Peyer's patch (tissue), 4 donors: ENCODE data around the gene MRPL10. TPM values are rescaled to one million over a fixed set of nuclear protein-coding genes. Genes with fewer than 3 reads are reported as not detected.

ENCODE experiments used
- DNase-seq, 3 donors: peaks; one replicate each; pipeline ENCODE4 v3.0.0-alpha.2; 2017 to 2019
- H3K27ac ChIP-seq, 4 donors: fragments of 200-600 bp; sonication (generic); one replicate each; pipeline ENCODE4 v1.5.1; 2016 to 2019
- H3K27me3 ChIP-seq, 2 donors: fragments of 200-600 bp; sonication (generic); one replicate each; pipeline ENCODE4 v1.5.1; 2019
- H3K36me3 ChIP-seq, 3 donors: fragments of 200-600 bp; sonication (generic); one replicate each; pipeline ENCODE4 v1.5.1; 2016 to 2019
- H3K4me1 ChIP-seq, 4 donors: fragments of 200-600 bp; sonication (generic); one replicate each; pipeline ENCODE4 v1.5.1; 2016 to 2019
- H3K4me3 ChIP-seq, 4 donors: fragments of 200-600 bp; sonication (generic); 1 replicate in 3 of 4; 2 replicates in 1 of 4; pipeline ENCODE4 v1.5.1; 2016 to 2019; ENCODE audit warnings: mild to moderate bottlenecking in 1 of 4
- H3K9me3 ChIP-seq, 4 donors: fragments of 200-600 bp; sonication (generic); one replicate each; pipeline ENCODE4 v1.5.1; 2016 to 2019; ENCODE audit warnings: mild to moderate bottlenecking in 1 of 4
- POLR2A ChIP-seq, 2 donors: fragments of 450-650 bp; IDR thresholded peaks; one replicate each; pipeline ENCODE4 v1.5.1; 2017; ENCODE audit warnings: antibody characterized with exemption in 2 of 2, mild to moderate bottlenecking in 2 of 2, moderate library complexity in 2 of 2
- total RNA-seq, 4 donors: library from RNA; depleted of rRNA; stranded (reverse); fragments of >200 nt; gene quantifications; one replicate each; pipeline ENCODE4 v1.1.0, GENCODE V29; 2016
- TF ChIP-seq, protein P1 (sequence below), 6 experiments: fragments of 450-650 bp in 4 of 6; fragments of 200-600 bp in 2 of 6; sonication (generic) in 1 of 6; IDR thresholded peaks; one replicate each; pipeline ENCODE4 v1.5.1; 2017 to 2019; ENCODE audit warnings: antibody characterized with exemption in 6 of 6, mild to moderate bottlenecking in 3 of 6, moderate library complexity in 1 of 6

The MRPL10 gene
- total RNA-seq, 4 donors from 2014 or later: 30.5 to 50.4 (median 34.8) TPM

DNA sequence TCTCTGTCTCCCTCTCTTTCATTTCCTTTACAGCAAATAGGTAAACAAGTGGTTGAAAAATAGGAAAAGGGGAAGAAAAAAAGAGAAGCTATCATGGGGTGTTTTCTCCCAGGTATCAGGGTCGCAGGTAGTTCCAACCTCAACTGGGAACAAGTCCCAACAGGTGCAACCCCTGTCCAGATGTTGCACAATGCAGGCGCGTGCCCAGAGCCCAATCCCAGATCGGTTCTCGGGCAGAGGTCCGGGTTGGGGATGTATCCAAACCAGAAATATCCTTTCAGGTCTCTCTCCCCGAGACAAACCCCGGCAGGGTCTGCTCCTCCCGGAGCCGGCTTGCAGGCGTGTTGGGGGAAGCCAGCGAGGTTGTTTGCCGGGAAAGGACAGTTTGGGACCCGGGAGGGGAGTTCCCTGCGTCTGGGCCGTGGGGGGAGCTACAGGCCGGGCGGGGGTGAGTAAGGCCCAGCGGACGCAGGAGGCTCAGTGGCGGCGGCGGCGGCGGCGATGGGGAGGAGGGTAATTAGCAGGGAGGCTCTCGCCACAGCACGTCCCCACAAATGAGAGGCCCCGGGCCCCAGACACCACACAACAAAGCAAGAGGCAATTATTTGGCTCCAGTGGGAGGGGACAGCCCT, 40.8 kb upstream of the MRPL10 start:
- TF ChIP-seq, protein P1, sequence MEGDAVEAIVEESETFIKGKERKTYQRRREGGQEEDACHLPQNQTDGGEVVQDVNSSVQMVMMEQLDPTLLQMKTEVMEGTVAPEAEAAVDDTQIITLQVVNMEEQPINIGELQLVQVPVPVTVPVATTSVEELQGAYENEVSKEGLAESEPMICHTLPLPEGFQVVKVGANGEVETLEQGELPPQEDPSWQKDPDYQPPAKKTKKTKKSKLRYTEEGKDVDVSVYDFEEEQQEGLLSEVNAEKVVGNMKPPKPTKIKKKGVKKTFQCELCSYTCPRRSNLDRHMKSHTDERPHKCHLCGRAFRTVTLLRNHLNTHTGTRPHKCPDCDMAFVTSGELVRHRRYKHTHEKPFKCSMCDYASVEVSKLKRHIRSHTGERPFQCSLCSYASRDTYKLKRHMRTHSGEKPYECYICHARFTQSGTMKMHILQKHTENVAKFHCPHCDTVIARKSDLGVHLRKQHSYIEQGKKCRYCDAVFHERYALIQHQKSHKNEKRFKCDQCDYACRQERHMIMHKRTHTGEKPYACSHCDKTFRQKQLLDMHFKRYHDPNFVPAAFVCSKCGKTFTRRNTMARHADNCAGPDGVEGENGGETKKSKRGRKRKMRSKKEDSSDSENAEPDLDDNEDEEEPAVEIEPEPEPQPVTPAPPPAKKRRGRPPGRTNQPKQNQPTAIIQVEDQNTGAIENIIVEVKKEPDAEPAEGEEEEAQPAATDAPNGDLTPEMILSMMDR (IDR thresholded peaks at IDR 0.05): no peak
- no peak for TF ChIP-seq POLR2A (IDR thresholded peaks at IDR 0.05)
- Histone ChIP-seq H3K4me1 (peaks cover 0 to 7% (median 3%) of the 10 kb centered on the region in 4 donors), H3K9me3 (no peaks in the 10 kb centered on the region), H3K27me3 (no peaks in the 10 kb centered on the region), H3K27ac (no peak overlapping the region), H3K36me3 (no peaks in the 10 kb centered on the region), H3K4me3 (peak overlapping the region in 1 of 4 donors; percentile 2)
- no peak for DNase-seq

DNA sequence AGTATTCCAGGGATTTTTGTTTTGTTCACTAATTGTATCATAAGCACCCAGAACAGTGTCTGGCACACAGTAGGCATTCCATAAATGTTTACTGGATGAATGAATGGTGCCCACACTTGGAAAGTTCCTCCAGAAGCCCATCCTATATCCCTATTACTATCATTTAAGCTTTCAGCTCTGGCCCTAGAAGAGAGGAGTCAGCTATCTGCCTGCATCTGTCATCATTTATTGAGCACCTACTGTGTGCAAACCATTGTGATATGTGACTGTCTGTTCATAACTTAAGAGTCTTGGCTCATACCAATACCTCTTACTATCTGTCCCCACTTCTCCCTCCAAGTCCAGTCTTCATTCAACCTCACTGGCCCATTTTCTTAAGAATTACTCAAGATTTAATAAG, 39.7 kb upstream of the MRPL10 start:
- Histone ChIP-seq H3K4me1 (peaks cover 0 to 7% (median 3%) of the 10 kb centered on the region in 4 donors), H3K9me3 (no peaks in the 10 kb centered on the region), H3K36me3 (no peaks in the 10 kb centered on the region), H3K4me3 (no peak overlapping the region), H3K27ac (no peak overlapping the region), H3K27me3 (no peaks in the 10 kb centered on the region)
- TF ChIP-seq, protein P1 (IDR thresholded peaks at IDR 0.05): no peak
- TF ChIP-seq POLR2A (IDR thresholded peaks at IDR 0.05): no peak
- no peak for DNase-seq

DNA sequence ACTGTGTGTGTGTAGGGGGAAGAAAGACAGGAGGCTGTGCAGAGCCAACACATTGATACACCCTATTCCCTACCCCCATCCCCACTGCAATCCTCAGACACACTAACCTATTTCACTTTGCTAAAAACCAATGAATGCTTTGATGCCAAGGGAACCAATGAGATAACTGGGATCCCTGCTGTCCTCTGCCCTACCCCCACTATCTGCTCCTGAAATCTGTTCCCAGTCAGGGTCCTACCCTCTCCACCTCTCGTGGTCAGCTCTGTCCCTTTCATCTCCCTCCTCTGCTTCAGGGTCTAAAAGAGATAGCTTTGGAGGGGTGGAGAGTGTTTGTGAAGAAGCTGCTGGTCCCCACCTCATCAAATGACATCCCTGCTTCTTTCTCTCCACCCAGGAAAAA, 38.7 kb upstream of the MRPL10 start:
- Histone ChIP-seq H3K27ac (no peak overlapping the region), H3K9me3 (no peaks in the 10 kb centered on the region), H3K36me3 (no peaks in the 10 kb centered on the region), H3K4me1 (peaks cover 0 to 7% (median 3%) of the 10 kb centered on the region in 4 donors), H3K4me3 (no peak overlapping the region), H3K27me3 (no peaks in the 10 kb centered on the region)
- TF ChIP-seq, protein P1 (IDR thresholded peaks at IDR 0.05): no peak
- TF ChIP-seq POLR2A (IDR thresholded peaks at IDR 0.05): no peak
- DNase-seq: no peak

DNA sequence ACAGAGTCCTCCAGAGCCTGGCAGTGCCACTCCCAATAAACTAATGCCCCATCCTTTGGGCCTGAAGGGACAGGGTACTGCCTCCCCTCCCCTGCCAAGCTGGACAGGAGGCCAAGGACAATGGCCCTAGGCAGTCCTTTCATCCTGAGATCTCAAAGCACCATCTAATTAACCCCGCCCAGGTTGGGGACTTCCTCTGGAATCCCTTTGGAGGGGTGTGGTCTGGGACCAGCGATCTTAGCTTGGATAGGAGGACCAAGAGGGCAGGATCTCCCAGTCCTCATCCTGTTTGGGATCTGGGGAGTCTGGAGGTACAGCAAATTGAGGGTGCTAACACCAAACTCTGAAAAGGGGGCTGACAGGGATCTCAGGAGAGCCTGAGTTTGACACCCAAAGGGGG, 37.8 kb upstream of the MRPL10 start:
- Histone ChIP-seq H3K36me3 (no peaks in the 10 kb centered on the region), H3K27ac (no peak overlapping the region), H3K27me3 (no peaks in the 10 kb centered on the region), H3K9me3 (no peaks in the 10 kb centered on the region), H3K4me1 (peaks cover 0 to 10% (median 6%) of the 10 kb centered on the region in 4 donors), H3K4me3 (no peak overlapping the region)
- DNase-seq: no peak
- no peak for TF ChIP-seq POLR2A (IDR thresholded peaks at IDR 0.05)
- TF ChIP-seq, protein P1 (IDR thresholded peaks at IDR 0.05): no peak

DNA sequence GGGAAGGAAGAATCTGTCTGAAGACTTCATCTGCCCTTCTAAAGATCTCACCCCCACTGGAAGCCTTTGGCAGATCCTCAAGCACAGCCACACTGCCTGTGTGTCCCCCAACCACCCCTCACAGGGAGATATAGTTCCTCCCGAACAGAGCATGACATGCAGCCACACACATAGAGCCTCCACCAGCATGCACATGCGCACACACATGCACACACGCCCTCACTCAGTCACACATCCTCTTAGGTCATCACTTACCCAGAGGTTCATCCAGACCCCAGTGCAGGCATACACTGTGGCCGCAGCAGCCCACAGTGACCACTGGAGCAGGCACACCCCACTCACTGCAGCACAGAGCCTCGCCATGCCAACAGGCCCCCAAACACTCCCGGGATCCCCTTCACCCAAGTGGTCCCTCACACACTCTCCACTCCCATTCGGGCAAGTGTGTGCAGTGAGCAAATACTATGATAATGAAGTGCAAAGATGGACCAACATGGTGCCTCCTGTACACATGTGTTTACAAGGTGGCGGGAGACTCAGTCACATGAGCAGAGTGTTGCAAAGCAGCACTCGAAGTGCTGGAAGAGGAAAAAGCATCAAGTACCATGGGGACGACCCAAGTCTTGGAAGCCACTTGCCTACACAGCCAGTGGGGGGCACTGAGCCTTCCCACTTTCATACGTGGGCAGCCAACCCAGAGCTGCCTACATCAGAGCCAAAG, 36.6 kb upstream of the MRPL10 start:
- H3K4me1 ChIP-seq: peaks cover 0 to 11% (median 6%) of the 10 kb centered on the region in 4 donors
- no peak for DNase-seq
- no peaks in the 10 kb centered on the region for H3K36me3 ChIP-seq
- no peak overlapping the region for H3K4me3 ChIP-seq
- H3K27me3 ChIP-seq: no peaks in the 10 kb centered on the region
- no peak overlapping the region for H3K27ac ChIP-seq
- no peaks in the 10 kb centered on the region for H3K9me3 ChIP-seq
- no peak for TF ChIP-seq POLR2A (IDR thresholded peaks at IDR 0.05)
- TF ChIP-seq, protein P1 (IDR thresholded peaks at IDR 0.05): no peak
